ENCODE measurements around the gene DDX42. TPM values are rescaled to one million over a fixed set of nuclear protein-coding genes. Genes with fewer than 3 reads are reported as not detected.

DDX42 gene
- total RNA-seq, 1 donor from 2014 or later: 37.5 TPM

GRCh38 chr17:63817736-63818385, 43.9 kb downstream of the DDX42 start:
- Histone ChIP-seq H3K9me3 (no peaks in the 10 kb centered on the region), H3K4me1 (no peaks in the 10 kb centered on the region), H3K27me3 (no peaks in the 10 kb centered on the region), H3K4me3 (no peak overlapping the region), H3K27ac (no peak overlapping the region), H3K36me3 (peaks cover 96 to 100% of the 10 kb centered on the region in 2 donors)
- intact Hi-C loops (cut with DNase I): no loop called here
- DNase-seq (ENCODE audit: low spot score in 2 of 2): no peak
- no peak for TF ChIP-seq CTCF (IDR thresholded peaks at IDR 0.05)

GRCh38 chr17:63819131-63819530, 45.2 kb downstream of the DDX42 start:
- TF ChIP-seq CTCF (IDR thresholded peaks at IDR 0.05): no peak
- H3K4me3 ChIP-seq: no peak overlapping the region
- H3K27me3 ChIP-seq: no peaks in the 10 kb centered on the region
- H3K4me1 ChIP-seq: no peaks in the 10 kb centered on the region
- intact Hi-C loops (cut with DNase I): no loop called here
- H3K27ac ChIP-seq: no peak overlapping the region
- peaks cover 90 to 100% of the 10 kb centered on the region in 2 donors for H3K36me3 ChIP-seq
- DNase-seq (ENCODE audit: low spot score in 2 of 2): no peak
- no peaks in the 10 kb centered on the region for H3K9me3 ChIP-seq

- TF ChIP-seq CTCF (IDR thresholded peaks at IDR 0.05): no peak
- Histone ChIP-seq H3K27ac (no peak overlapping the region), H3K36me3 (peaks cover 91 to 99% of the 10 kb centered on the region in 2 donors), H3K9me3 (no peaks in the 10 kb centered on the region), H3K4me1 (no peaks in the 10 kb centered on the region), H3K27me3 (no peaks in the 10 kb centered on the region), H3K4me3 (no peak overlapping the region)
- DNase-seq (ENCODE audit: low spot score in 2 of 2): no peak
- intact Hi-C loops (cut with DNase I): no loop called here
Measured at GRCh38 chr17:63819585-63820537, 45.9 kb downstream of the DDX42 start.

- no peak overlapping the region for H3K4me3 ChIP-seq
- no peak for DNase-seq (ENCODE audit: low spot score in 2 of 2)
- H3K27ac ChIP-seq: no peak overlapping the region
- H3K36me3 ChIP-seq: peaks cover 84 to 98% of the 10 kb centered on the region in 2 donors
- H3K27me3 ChIP-seq: no peaks in the 10 kb centered on the region
- peaks cover 0 to 7% of the 10 kb centered on the region in 2 donors for H3K4me1 ChIP-seq
- no peaks in the 10 kb centered on the region for H3K9me3 ChIP-seq
- TF ChIP-seq CTCF (IDR thresholded peaks at IDR 0.05): no peak
- intact Hi-C loops (cut with DNase I): no loop called here
Measured at GRCh38 chr17:63820963-63821561, 47.1 kb downstream of the DDX42 start.

GRCh38 chr17:63821804-63822203, 47.8 kb downstream of the DDX42 start:
- peaks cover 76 to 90% of the 10 kb centered on the region in 2 donors for H3K36me3 ChIP-seq
- intact Hi-C loops (cut with DNase I): no loop called here
- DNase-seq (ENCODE audit: low spot score in 2 of 2): no peak

More at GRCh38 chr17:63821804-63822203, 47.8 kb downstream of the DDX42 start:
- no peaks in the 10 kb centered on the region for H3K27me3 ChIP-seq
- no peak overlapping the region for H3K4me3 ChIP-seq
- H3K27ac ChIP-seq: no peak overlapping the region
- H3K4me1 ChIP-seq: peaks cover 0 to 8% of the 10 kb centered on the region in 2 donors
- no peak for TF ChIP-seq CTCF (IDR thresholded peaks at IDR 0.05)
- no peaks in the 10 kb centered on the region for H3K9me3 ChIP-seq

Measured in ascending aorta (tissue), 2 donors.